Measurements from ENCODE around the gene AGBL3. TPM values are rescaled to one million over a fixed set of nuclear protein-coding genes. Genes with fewer than 3 reads are reported as not detected.
A peak's percentile ranks its signal among the peaks of the same experiment; 100 is the strongest.

AGBL3 gene
- total RNA-seq = 4.9 TPM

DNA sequence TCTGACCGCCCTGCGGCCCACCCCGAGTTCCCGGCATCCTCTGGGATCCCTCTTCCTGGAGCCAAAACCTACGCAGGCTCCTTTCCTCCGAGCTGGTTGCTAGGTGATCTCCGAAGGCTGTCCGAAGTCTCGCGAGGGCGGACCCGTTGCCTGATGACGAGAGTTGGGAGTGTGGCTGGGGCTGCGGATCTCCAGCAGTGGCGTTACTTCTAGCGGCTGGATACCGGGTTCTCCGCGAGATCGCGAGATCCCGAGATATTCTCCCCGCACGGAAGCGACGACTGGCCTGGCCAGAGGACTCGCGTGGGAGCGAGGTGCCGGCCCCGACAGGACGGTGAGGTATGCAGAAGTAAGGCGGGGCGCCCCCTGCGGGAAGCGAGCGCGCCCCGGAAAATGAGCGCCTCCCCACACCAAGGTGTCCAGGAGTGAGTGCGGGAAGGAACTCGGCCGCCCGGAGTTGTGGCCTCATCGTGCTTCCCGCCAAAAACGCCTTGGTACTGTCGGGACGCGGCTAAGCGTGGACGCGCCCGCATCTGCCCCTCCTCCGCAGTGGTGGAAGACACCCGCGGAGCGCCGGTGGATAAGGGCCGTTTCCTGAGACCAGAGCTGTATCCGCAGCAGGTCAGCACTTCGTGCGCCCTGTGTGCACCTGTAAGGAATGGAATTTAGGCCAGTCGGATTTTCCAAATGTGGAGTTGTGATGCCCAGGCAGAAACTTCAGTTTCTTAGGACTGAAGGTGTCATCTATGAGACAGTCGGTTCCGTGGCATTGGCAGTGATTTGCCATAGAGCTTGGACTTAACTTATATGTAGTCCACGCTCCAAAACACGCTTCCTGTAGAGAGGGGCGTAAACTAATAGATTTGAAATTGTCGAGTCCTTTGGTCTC, at the start of gene AGBL3:
AGBL3 (plus strand) TSS at position 146 of the 889 bp plus-strand sequence. CDS start 1,426 bp downstream, outside the sequence.
- TF ChIP-seq POLR2AphosphoS5 (IDR thresholded peaks at IDR 0.05; ENCODE audit: insufficient read depth in 1 of 2, low read depth in 1 of 2) (peak; percentile 79 to 92), POLR2A (IDR thresholded peaks at IDR 0.05) (peak in 1 of 2 donors; percentile 24)
- TF ChIP-seq, protein P1, sequence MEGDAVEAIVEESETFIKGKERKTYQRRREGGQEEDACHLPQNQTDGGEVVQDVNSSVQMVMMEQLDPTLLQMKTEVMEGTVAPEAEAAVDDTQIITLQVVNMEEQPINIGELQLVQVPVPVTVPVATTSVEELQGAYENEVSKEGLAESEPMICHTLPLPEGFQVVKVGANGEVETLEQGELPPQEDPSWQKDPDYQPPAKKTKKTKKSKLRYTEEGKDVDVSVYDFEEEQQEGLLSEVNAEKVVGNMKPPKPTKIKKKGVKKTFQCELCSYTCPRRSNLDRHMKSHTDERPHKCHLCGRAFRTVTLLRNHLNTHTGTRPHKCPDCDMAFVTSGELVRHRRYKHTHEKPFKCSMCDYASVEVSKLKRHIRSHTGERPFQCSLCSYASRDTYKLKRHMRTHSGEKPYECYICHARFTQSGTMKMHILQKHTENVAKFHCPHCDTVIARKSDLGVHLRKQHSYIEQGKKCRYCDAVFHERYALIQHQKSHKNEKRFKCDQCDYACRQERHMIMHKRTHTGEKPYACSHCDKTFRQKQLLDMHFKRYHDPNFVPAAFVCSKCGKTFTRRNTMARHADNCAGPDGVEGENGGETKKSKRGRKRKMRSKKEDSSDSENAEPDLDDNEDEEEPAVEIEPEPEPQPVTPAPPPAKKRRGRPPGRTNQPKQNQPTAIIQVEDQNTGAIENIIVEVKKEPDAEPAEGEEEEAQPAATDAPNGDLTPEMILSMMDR (IDR thresholded peaks at IDR 0.05) = peak; percentile 32 to 68 (median 61)
- Histone ChIP-seq H3K4me1 (peaks cover 11% of the 10 kb centered on the region), H3K27me3 (no peaks in the 10 kb centered on the region), H3K4me3 (peak within 1 kb of the TSS; percentile 81 to 87), H3K36me3 (no peaks in the 10 kb centered on the region), H3K27ac (peak within 1 kb of the TSS; percentile 92), H3K9me3 (no peaks in the 10 kb centered on the region)
- peak in 1 of 2 donors; percentile 96 for DNase-seq (ENCODE audit: extremely low spot score in 2 of 2)
- intact Hi-C loops (cut with DNase I) = loop anchor here (2.0 kb wide), 1 partner anchor 184 kb away; the partner anchor contains the start of gene CYREN

DNA sequence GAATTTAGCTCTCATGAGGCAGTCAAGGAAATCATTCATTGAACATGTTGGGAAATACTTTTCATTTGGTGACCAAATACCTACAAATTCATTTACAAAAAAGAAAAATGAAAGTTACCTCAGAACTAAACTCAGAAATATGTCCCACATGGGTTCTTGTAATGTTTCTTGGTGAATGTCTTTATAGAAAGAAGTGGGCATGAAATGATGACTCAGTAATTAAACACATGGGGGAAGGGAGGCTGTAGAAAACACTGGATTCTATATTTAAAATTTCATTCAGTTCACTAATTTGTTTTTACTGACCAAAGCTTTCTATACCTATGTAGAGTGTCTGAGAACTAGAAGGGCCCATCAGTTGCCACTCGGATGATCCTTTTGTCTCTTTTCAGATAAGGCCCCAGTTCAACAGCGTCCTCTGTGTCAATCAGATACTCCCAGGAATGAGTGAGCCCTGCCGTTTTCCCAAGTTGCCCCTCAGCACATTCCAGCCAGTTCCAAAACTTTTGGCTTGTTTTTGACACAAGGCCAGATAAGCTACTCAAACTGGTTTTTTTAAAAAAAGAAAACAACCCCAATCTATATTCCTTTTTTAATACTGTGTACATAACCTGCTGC, 49.3 kb upstream of the AGBL3 start:
- peaks cover 15% of the 10 kb centered on the region for H3K4me1 ChIP-seq

DNA sequence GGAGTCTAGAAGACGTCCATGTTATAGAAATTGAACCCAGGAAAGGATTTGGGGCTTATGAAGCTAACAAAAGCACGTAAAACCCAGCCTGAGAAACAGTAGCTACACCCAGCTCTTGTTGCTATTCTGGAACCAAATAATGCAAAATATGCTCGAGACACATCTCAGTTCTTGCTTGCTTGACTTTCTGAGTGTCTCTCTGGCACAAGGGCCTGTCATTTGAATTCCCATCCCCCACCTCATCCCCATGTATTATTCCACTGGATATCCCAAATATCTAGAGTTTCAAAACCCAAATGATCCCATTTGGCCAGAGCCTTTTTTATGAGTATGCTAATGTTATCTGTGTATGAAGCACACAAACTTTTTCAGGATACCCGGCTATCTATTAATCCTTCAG, 48.2 kb upstream of the AGBL3 start:
- no peaks in the 10 kb centered on the region for H3K27me3 ChIP-seq
- H3K4me3 ChIP-seq = no peak overlapping the region
- H3K4me1 ChIP-seq = peaks cover 15% of the 10 kb centered on the region
- H3K27ac ChIP-seq = peak overlapping the region; percentile 15
- H3K9me3 ChIP-seq = no peaks in the 10 kb centered on the region
- intact Hi-C loops (cut with DNase I) = loop anchor here (10.0 kb wide), 1 partner anchor 153 kb away; no protein-coding TSS in a partner anchor
- DNase-seq (ENCODE audit: extremely low spot score in 2 of 2) = no peak
- peaks cover 0 to 22% of the 10 kb centered on the region in 2 donors for H3K36me3 ChIP-seq
- TF ChIP-seq, protein P1 (IDR thresholded peaks at IDR 0.05) = no peak
- no peak for TF ChIP-seq POLR2A (IDR thresholded peaks at IDR 0.05)
- no peak for TF ChIP-seq POLR2AphosphoS5 (IDR thresholded peaks at IDR 0.05; ENCODE audit: insufficient read depth in 1 of 2, low read depth in 1 of 2)

More for the DNA sequence above, 49.3 kb upstream of the AGBL3 start:
- Histone ChIP-seq H3K27me3 (no peaks in the 10 kb centered on the region), H3K4me3 (no peak overlapping the region), H3K27ac (peak overlapping the region; percentile 15), H3K36me3 (peaks cover 0 to 22% of the 10 kb centered on the region in 2 donors), H3K9me3 (no peaks in the 10 kb centered on the region)
- no peak for TF ChIP-seq POLR2AphosphoS5 (IDR thresholded peaks at IDR 0.05; ENCODE audit: insufficient read depth in 1 of 2, low read depth in 1 of 2)
- TF ChIP-seq, protein P1 (IDR thresholded peaks at IDR 0.05) = no peak
- TF ChIP-seq POLR2A (IDR thresholded peaks at IDR 0.05) = no peak
- DNase-seq (ENCODE audit: extremely low spot score in 2 of 2) = no peak
- intact Hi-C loops (cut with DNase I) = loop anchor here (10.0 kb wide), 1 partner anchor 152 kb away; no protein-coding TSS in a partner anchor

DNA sequence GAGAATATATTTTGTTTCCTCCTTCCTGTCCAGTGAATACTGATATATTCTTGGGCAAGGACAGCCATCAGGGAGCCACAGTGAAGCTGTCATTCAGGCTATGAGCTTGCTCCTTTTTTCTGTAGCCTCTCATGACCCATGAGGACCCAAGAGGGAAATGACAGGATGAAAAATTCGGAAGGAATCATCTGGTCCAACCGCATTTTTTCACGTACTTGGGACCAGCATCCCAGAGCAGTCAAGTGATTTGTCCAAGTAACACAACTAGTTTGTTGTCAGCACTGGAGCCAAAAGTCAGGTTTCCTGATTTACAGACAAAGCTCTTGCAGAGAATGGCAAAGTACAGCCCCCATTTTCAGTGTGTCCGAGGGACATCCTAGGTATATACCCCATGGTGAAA, 47.2 kb upstream of the AGBL3 start:
- no peaks in the 10 kb centered on the region for H3K27me3 ChIP-seq
- no peak overlapping the region for H3K4me3 ChIP-seq
- peaks cover 0 to 17% of the 10 kb centered on the region in 2 donors for H3K36me3 ChIP-seq
- intact Hi-C loops (cut with DNase I) = loop anchor here (10.0 kb wide), 1 partner anchor 154 kb away; no protein-coding TSS in a partner anchor
- no peak overlapping the region for H3K27ac ChIP-seq
- H3K4me1 ChIP-seq = peaks cover 8% of the 10 kb centered on the region
- TF ChIP-seq POLR2AphosphoS5 (IDR thresholded peaks at IDR 0.05; ENCODE audit: insufficient read depth in 1 of 2, low read depth in 1 of 2) = no peak
- TF ChIP-seq, protein P1 (IDR thresholded peaks at IDR 0.05) = no peak
- no peak for DNase-seq (ENCODE audit: extremely low spot score in 2 of 2)
- H3K9me3 ChIP-seq = no peaks in the 10 kb centered on the region
